Lower leg skin (tissue), 4 donors: ENCODE measurements around the gene KDM3B. TPM values are rescaled to one million over a fixed set of nuclear protein-coding genes. Genes with fewer than 3 reads are reported as not detected.
"Not testable (repeated sequence)": the region's sequence is repeated elsewhere in the genome, so short reads cannot be mapped to it uniquely, and the experiment has no call there.

Experiments used
- DNase-seq, 2 donors: peaks; one replicate each; pipeline ENCODE4 v3.0.0-alpha.2; 2019; ENCODE audit warnings: low spot score in 2 of 2
- H3K4me3 ChIP-seq: fragments of 200-600 bp; sonication (generic); 2 replicates; pipeline ENCODE4 v1.5.1; 2017; ENCODE audit warnings: mild to moderate bottlenecking, low read depth; ENCODE audit not compliant: poor library complexity, severe bottlenecking
- CTCF ChIP-seq, 3 donors: fragments of 450-650 bp; IDR thresholded peaks; one replicate each; pipeline ENCODE4 v1.5.1; 2016; ENCODE audit warnings: antibody characterized with exemption in 3 of 3, mild to moderate bottlenecking in 3 of 3, moderate library complexity in 2 of 3
- POLR2A ChIP-seq, 2 donors: fragments of 450-650 bp; IDR thresholded peaks; one replicate each; pipeline ENCODE4 v1.6.1; 2016 to 2017; ENCODE audit warnings: antibody characterized with exemption in 2 of 2, mild to moderate bottlenecking in 1 of 2, moderate library complexity in 1 of 2
- WGBS, 2 donors: methylation state at CpG; one replicate each; pipeline ENCODE4 v1.1.5; 2018; 5-methylcytosine and 5-hydroxymethylcytosine counted together
- intact Hi-C: fragments of 100-400 bp; cut with DNase I; formaldehyde crosslinking; loops from one replicate; pipeline ENCODE4 v1.15.0; 2023; ENCODE audit warnings: low total_unique reads
- total RNA-seq, 4 donors: library from RNA; depleted of rRNA; stranded (reverse); fragments of >200 nt; gene quantifications; one replicate each; pipeline ENCODE4 v1.1.0, GENCODE V29; 2016

Gene KDM3B
- total RNA-seq, 4 donors from 2014 or later: 54.4 to 72.7 (median 67.0) TPM

- DNase-seq: no peak
- intact Hi-C loops: no loop called here
- no peak for TF ChIP-seq CTCF (IDR thresholded peaks at IDR 0.05)
- no peak for TF ChIP-seq POLR2A (IDR thresholded peaks at IDR 0.05)
- WGBS, 2 donors: 92 to 96% methylated on average over 10 of the region's 10 CpGs
- no peak overlapping the region for H3K4me3 ChIP-seq
These were observed 33.8 kb downstream of the KDM3B start for GRCh38 chr5:138386290-138386689.

GRCh38 chr5:138389332-138389731 is 36.8 kb downstream of the KDM3B start:
- intact Hi-C loops: no loop called here
- TF ChIP-seq POLR2A (IDR thresholded peaks at IDR 0.05) (no peak), CTCF (IDR thresholded peaks at IDR 0.05) (no peak)
- DNase-seq: no peak
- H3K4me3 ChIP-seq: no peak overlapping the region
- 88 to 93% methylated on average over 3 of the region's 3 CpGs for WGBS, 2 donors

GRCh38 chr5:138389911-138390310 is 37.4 kb downstream of the KDM3B start:
- not testable (repeated sequence) for H3K4me3 ChIP-seq, DNase-seq
- 92 to 96% methylated on average over 10 of the region's 10 CpGs for WGBS, 2 donors
- intact Hi-C loops: loop anchor here (10.0 kb wide), 1 partner anchor 1275 kb away; no protein-coding TSS in a partner anchor

- no peak for DNase-seq
- H3K4me3 ChIP-seq: no peak overlapping the region
- TF ChIP-seq POLR2A (IDR thresholded peaks at IDR 0.05) (no peak), CTCF (IDR thresholded peaks at IDR 0.05) (no peak)
- 74 to 88% methylated on average over 9 of the region's 9 CpGs for WGBS, 2 donors
- intact Hi-C loops: loop anchor here (10.0 kb wide), 1 partner anchor 1277 kb away; no protein-coding TSS in a partner anchor
These were observed 39.4 kb downstream of the KDM3B start for GRCh38 chr5:138391859-138392386.

- intact Hi-C loops: no loop called here
- no peak for TF ChIP-seq CTCF (IDR thresholded peaks at IDR 0.05)
- H3K4me3 ChIP-seq: no peak overlapping the region
- DNase-seq: no peak
These were observed 50.2 kb downstream of the KDM3B start for GRCh38 chr5:138402640-138403039.

- TF ChIP-seq POLR2A (IDR thresholded peaks at IDR 0.05) (no peak), CTCF (IDR thresholded peaks at IDR 0.05) (no peak)
- WGBS, 2 donors: 57 to 60% methylated on average over 5 of the region's 5 CpGs
- no peak overlapping the region for H3K4me3 ChIP-seq
- intact Hi-C loops: no loop called here
- no peak for DNase-seq
These were observed 55.5 kb downstream of the KDM3B start for GRCh38 chr5:138408023-138408422.

- intact Hi-C loops, DNase-seq, H3K4me3 ChIP-seq: not testable (repeated sequence)
- WGBS, 2 donors: 71 to 81% methylated on average over 14 of the region's 14 CpGs
These were observed 58.6 kb downstream of the KDM3B start for GRCh38 chr5:138410996-138411640.
